OCI-LY3 (cell line): ENCODE measurements around the gene EIF4G1.
A peak's percentile ranks its signal among the peaks of the same experiment; 100 is the strongest.

Experiments used
- CTCF ChIP-seq: fragments of 200-600, 300-600 bp; sonication (generic); IDR thresholded peaks from 2 replicates; pipeline ENCODE4 v1.5.1; 2014; ENCODE audit warnings: antibody characterized with exemption, low read length, low read depth
- EZH2phosphoT487 ChIP-seq: fragments of 200-600 bp; shearing (Covaris generic); IDR thresholded peaks from 2 replicates; pipeline ENCODE4 v1.6.1; 2018; ENCODE audit warnings: antibody characterized with exemption, mixed run types, low read depth

- TF ChIP-seq CTCF (peak; percentile 41), EZH2phosphoT487 (no peak)
These were observed 8.8 kb upstream of the EIF4G1 start for GRCh38 chr3:184305577-184305976.
